HepG2 (cell line): ENCODE data around the gene PIP5K1C. TPM values are rescaled to one million over a fixed set of nuclear protein-coding genes. Genes with fewer than 3 reads are reported as not detected.
A peak's percentile ranks its signal among the peaks of the same experiment; 100 is the strongest.

Source experiments
- BCLAF1 ChIP-seq: fragments of 450-650 bp; IDR thresholded peaks from 2 replicates; pipeline ENCODE4 v1.6.1; 2017; ENCODE audit warnings: mild to moderate bottlenecking
- EEA1 ChIP-seq: sonication (generic); formaldehyde crosslinking; IDR thresholded peaks from 2 replicates; pipeline ENCODE4 v1.5.1; 2020; ENCODE audit warnings: mild to moderate bottlenecking, missing genetic modification reagents, borderline replicate concordance
- HNF4A ChIP-seq: sonication (generic); formaldehyde crosslinking; IDR thresholded peaks from 2 replicates; pipeline ENCODE4 v1.4.0; 2020; ENCODE audit warnings: missing genetic modification reagents
- KMT2A ChIP-seq: sonication (generic); formaldehyde crosslinking; IDR thresholded peaks from 2 replicates; pipeline ENCODE4 v1.4.0; 2020; ENCODE audit warnings: missing genetic modification reagents
- PHF8 ChIP-seq: sonication (generic); formaldehyde crosslinking; IDR thresholded peaks from 2 replicates; pipeline ENCODE4 v1.5.0; 2020; ENCODE audit warnings: missing genetic modification reagents
- SAFB2 ChIP-seq: sonication (generic); formaldehyde crosslinking; IDR thresholded peaks from 2 replicates; pipeline ENCODE4 v1.5.1; 2020; ENCODE audit warnings: missing genetic modification reagents, low read depth, mild to moderate bottlenecking, borderline replicate concordance
- ZBTB2 ChIP-seq: sonication (generic); formaldehyde crosslinking; IDR thresholded peaks from 2 replicates; pipeline ENCODE4 v1.8.0; 2022; ENCODE audit warnings: low read depth, missing genetic modification reagents
- ZBTB3 ChIP-seq: sonication (generic); formaldehyde crosslinking; IDR thresholded peaks from 2 replicates; pipeline ENCODE4 v1.4.0; 2020; ENCODE audit warnings: low read depth, mild to moderate bottlenecking, moderate library complexity, missing genetic modification reagents, borderline replicate concordance
- ZNF160 ChIP-seq: sonication (generic); formaldehyde crosslinking; IDR thresholded peaks from 2 replicates; pipeline ENCODE4 v1.8.0; 2022; ENCODE audit warnings: mild to moderate bottlenecking, inconsistent platforms, missing genetic modification reagents
- ZNF24 ChIP-seq: fragments of 450-650 bp; IDR thresholded peaks from 2 replicates; pipeline ENCODE4 v1.6.1; 2017; ENCODE audit warnings: antibody characterized with exemption, mild to moderate bottlenecking
- ZNF333 ChIP-seq: sonication (generic); formaldehyde crosslinking; IDR thresholded peaks from 2 replicates; pipeline ENCODE4 v1.4.0; 2020; ENCODE audit warnings: mild to moderate bottlenecking, missing genetic modification reagents, borderline replicate concordance
- ZNF460 ChIP-seq: sonication (generic); formaldehyde crosslinking; IDR thresholded peaks from 2 replicates; pipeline ENCODE4 v1.5.1; 2020; ENCODE audit warnings: missing genetic modification reagents, mild to moderate bottlenecking, borderline replicate concordance
- ZNF652 ChIP-seq: IDR thresholded peaks from 2 replicates; pipeline ENCODE4 v1.6.1; 2016; ENCODE audit warnings: low read depth, borderline replicate concordance
- ZNF792 ChIP-seq: IDR thresholded peaks from 2 replicates; pipeline ENCODE4 v1.6.1; 2016
- polyA plus RNA-seq, 8 experiments: library from polyadenylated mRNA; depleted of rRNA in 3 of 8; stranded (reverse) in 7 of 8; unstranded in 1 of 8; fragments of >200 nt; fragmentation: Illumina TruSeq in 4 of 8; extraction: Trizol in 4 of 8; gene quantifications; 2 replicates each; pipeline versions ENCODE4 v1.2.1 to v1.2.3, GENCODE V29; 2011 to 2016; ENCODE audit warnings: low read depth in 4 of 8, missing spikeins in 1 of 8, mixed read lengths in 1 of 8; ENCODE audit not compliant: insufficient read depth in 1 of 8
- total RNA-seq, 5 experiments: library from RNA; depleted of rRNA; stranded (reverse); fragments of >200 nt; fragmentation: Illumina TruSeq; extraction: Trizol; gene quantifications; 2 replicates each; pipeline ENCODE4 v1.2.3, GENCODE V29; 2016; ENCODE audit warnings: low read depth in 1 of 5
- TF ChIP-seq, protein P1 (sequence below): sonication (generic); formaldehyde crosslinking; IDR thresholded peaks from 2 replicates; pipeline ENCODE4 v1.4.0; 2020; ENCODE audit warnings: missing genetic modification reagents, borderline replicate concordance

The PIP5K1C gene
- total and polyA plus RNA-seq, 2 of the 13 experiments (the other 11 are each of a cell fraction or from before 2014, with no cell fraction given), result 3.6 to 4.3 TPM

GRCh38 chr19:3626473-3627350, 73.6 kb downstream of the PIP5K1C start, which contains the start of gene CACTIN (continued):
- TF ChIP-seq HNF4A (CRISPR knock-in tag) (peak; percentile 34; the same call in 1 of the 2 replicates), ZBTB2 (CRISPR knock-in tag) (no peak; the same call in 1 of the 2 replicates), PHF8 (CRISPR knock-in tag) (peak; percentile 93), ZBTB3 (CRISPR knock-in tag) (peak; percentile 85; the same call in 1 of the 2 replicates), ZNF652 (no peak), BCLAF1 (no peak), ZNF24 (no peak), ZNF160 (CRISPR knock-in tag) (peak; percentile 68; the same call in 1 of the 2 replicates), KMT2A (CRISPR knock-in tag) (peak; percentile 95), ZNF333 (CRISPR knock-in tag) (no peak), EEA1 (CRISPR knock-in tag) (peak; percentile 69; the same call in 1 of the 2 replicates), ZNF792 (peak; percentile 62; the same call in 1 of the 2 replicates), SAFB2 (CRISPR knock-in tag) (peak; percentile 77), ZNF460 (CRISPR knock-in tag) (no peak; the same call in 1 of the 2 replicates)
- TF ChIP-seq, protein P1, sequence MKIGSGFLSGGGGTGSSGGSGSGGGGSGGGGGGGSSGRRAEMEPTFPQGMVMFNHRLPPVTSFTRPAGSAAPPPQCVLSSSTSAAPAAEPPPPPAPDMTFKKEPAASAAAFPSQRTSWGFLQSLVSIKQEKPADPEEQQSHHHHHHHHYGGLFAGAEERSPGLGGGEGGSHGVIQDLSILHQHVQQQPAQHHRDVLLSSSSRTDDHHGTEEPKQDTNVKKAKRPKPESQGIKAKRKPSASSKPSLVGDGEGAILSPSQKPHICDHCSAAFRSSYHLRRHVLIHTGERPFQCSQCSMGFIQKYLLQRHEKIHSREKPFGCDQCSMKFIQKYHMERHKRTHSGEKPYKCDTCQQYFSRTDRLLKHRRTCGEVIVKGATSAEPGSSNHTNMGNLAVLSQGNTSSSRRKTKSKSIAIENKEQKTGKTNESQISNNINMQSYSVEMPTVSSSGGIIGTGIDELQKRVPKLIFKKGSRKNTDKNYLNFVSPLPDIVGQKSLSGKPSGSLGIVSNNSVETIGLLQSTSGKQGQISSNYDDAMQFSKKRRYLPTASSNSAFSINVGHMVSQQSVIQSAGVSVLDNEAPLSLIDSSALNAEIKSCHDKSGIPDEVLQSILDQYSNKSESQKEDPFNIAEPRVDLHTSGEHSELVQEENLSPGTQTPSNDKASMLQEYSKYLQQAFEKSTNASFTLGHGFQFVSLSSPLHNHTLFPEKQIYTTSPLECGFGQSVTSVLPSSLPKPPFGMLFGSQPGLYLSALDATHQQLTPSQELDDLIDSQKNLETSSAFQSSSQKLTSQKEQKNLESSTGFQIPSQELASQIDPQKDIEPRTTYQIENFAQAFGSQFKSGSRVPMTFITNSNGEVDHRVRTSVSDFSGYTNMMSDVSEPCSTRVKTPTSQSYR, result no peak
